ENCODE measurements around the gene KIRREL1.

The KIRREL1 gene

GRCh38 chr1:158035976-158036583 lies 42.6 kb downstream of the KIRREL1 start:
- no peak for DNase-seq (ENCODE audit: low read depth)

GRCh38 chr1:158037008-158037865 lies 43.8 kb downstream of the KIRREL1 start:
- no peak for DNase-seq (ENCODE audit: low read depth)

DNA sequence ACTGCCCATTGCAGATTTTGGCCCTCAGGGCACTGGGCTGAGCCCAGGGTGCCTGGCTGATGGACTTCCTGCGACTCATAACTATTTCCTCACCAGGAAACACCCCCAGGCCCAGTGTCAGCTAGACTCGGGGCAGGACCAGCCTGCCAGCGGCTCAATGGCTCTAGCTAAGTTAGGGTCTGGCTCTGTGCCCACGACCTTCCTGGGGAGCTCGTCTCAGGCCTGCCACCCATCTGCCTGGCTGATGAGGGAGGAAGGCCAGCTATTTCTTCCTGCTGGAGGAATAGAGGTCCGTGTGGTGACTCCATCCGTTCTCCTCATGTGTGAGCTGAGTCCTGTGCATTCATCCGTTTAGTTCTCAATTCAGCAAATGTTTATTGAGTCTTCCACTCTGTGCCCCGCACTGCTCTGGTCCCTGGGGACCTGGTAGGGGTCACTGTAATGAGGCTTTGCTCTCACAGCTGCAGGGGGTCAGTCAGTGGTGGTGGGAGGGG lies 44.5 kb downstream of the KIRREL1 start:
- DNase-seq (ENCODE audit: low read depth): no peak

- no peak for DNase-seq (ENCODE audit: low read depth)
Observed at GRCh38 chr1:158038793-158039192, 45.3 kb downstream of the KIRREL1 start.

DNA sequence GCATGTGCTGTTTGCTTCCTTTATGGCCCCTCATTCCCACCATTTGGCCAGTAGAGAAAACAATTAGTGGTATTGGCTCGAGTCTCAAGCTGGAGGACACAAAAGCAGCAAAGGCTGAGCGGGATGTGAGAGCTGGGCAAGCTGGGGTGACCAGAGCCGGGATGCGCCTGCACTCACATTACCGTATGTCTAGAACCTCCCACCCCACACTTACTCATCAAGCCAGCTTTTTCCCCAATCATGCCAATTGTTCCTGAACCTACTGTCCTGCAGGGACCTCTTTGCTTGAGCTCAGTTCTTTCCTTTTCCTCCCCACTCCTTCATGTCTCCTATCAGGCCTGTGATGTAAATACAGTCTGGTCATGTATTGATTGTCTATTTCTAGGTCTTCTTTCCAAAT lies 45.9 kb downstream of the KIRREL1 start:
- no peak for DNase-seq (ENCODE audit: low read depth)

- DNase-seq (ENCODE audit: low read depth): no peak
Observed at GRCh38 chr1:158040323-158040722, 46.9 kb downstream of the KIRREL1 start.

GRCh38 chr1:158043232-158043631 lies 49.8 kb downstream of the KIRREL1 start:
- DNase-seq (ENCODE audit: low read depth): no peak

- DNase-seq (ENCODE audit: low read depth): peak; percentile 80
Observed at GRCh38 chr1:158045639-158046038, 52.2 kb downstream of the KIRREL1 start.

DNA sequence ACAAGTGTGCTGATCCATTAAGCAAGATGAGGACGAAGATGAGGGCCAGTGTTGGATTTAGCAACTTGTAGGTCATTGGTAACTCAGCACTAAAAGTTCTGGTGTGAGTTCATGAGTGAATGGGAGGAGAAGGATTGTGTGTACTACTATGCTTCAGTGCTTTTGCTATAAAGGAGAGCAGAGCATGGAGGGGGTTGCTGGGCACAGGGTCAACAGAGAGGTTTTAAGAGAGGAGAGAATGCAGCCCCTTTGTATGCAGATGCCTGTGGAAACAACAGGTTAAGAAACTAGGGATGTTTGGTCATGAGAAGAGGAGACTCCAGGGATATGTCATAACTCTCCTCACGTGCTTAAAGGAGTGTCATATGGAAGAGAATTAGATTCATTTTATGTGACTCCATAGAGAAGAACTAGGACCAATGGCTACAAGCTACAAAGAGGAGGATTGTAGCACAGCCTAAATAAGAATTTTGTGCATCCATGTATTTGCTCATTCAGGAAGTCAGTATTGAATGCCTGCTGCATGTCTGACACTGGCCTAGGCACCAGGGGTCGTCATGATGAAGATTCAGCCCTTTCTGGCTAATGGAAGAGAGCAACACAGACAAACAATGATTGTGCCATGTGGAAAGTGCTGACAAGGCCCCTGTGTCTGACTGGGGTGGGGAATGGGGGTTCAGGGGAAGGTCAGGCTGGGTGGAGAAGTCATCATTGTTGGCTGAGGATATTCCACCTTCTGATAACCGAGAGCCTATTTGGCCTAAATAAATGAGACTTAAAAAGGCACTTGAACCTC lies 53.5 kb downstream of the KIRREL1 start:
- no peak for DNase-seq (ENCODE audit: low read depth)

DNA sequence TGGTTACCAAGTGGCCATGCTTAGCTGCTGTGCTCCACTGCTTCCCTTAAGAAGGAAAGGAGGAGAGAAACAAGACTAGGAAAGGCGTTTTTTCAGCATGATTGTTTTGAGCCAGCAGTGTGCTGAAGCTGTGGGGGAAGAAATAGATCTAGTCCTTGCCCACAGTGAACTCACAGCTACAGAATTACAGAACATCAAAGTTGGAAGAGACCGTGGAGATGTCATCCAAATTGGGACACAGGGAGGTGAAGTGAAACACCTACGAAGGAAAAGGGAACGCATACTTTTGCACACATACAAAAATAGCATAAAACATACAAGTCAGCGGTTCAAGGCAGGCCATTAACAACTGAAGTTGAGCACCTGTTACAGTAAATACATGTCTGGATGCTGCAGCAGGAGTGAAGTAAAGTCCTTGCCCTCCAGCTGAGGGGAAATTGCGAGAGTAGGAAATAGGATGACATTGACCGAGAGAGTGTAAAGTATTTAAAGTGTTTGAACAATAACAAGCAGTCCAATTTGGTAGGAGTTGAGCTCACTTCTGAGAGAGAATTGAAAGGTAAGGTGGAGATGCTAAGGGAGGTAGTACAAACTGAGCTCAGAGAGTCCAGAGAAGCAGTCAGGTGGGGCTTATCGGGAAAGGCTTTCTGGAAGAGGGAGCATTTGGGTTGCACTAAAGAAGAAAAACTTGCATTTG lies 55.1 kb downstream of the KIRREL1 start:
- no peak for DNase-seq (ENCODE audit: low read depth)

DNA sequence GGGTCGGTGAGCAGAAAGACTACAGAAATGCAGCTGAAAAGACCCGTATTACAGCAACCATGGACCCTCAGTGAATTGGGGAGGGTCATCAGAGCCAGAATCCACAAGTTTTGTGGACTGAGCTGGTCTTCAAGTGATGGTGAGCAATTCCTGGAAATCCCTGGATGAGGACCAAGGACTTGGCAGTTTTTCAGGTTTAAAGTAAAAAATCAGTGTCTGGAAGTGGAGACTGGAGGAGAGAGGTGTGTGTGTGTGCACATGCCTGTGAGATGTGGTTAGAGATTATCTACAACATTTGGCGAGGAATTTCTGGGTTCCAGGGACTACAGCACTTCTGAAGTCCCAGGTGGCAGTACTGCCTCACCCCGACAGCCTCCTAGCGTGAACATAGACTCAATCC lies 56.4 kb downstream of the KIRREL1 start:
- DNase-seq (ENCODE audit: low read depth): no peak

DNA sequence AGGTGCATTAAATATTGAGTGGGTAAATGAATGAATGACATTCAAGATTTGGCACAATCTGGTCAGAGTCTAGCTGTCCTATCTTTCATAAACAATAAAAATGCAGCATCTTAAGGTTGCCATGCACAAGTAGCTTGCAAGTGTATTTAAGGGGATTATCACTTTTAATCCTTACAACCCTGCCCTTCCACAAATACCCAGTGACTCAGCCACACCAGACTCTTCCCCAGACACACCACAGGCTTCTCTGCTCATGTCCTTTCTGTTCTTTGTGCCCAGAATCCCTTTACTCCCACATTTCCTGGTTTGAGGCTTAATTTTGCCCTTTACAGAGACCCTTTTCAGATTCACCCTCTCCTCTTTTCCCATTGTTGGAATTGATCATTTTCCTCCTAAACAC lies 59.8 kb downstream of the KIRREL1 start:
- DNase-seq (ENCODE audit: low read depth): no peak

GRCh38 chr1:158054721-158055120 lies 61.3 kb downstream of the KIRREL1 start:
- no peak for DNase-seq (ENCODE audit: low read depth)

- no peak for DNase-seq (ENCODE audit: low read depth)
Observed at GRCh38 chr1:158055854-158056253, 62.4 kb downstream of the KIRREL1 start.

- no peak for DNase-seq (ENCODE audit: low read depth)
Observed at GRCh38 chr1:158056498-158056897, 63.1 kb downstream of the KIRREL1 start.

- no peak for DNase-seq (ENCODE audit: low read depth)
Observed at GRCh38 chr1:158058237-158058985, 65.0 kb downstream of the KIRREL1 start.

- DNase-seq (ENCODE audit: low read depth): no peak
Observed at GRCh38 chr1:158059984-158060383, 66.5 kb downstream of the KIRREL1 start.

DNA sequence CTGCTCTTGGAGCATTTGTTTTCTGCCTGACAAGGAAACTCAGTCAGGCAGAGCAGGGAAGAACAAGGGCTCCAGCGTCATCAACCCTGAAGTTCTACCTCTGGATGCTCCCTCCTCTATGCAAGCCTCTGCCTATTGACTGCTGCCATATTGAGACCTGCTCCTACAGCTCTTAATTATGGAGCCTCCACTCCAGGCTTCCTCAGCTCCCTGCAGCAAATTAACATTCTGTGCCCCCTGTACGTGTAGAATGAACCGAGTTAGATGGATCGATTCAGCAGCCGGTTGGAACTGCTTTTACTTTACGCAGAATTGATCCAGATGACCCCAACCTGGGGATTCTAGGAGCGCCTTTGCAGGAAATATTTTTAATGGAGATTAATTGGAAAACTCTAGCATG lies 68.7 kb downstream of the KIRREL1 start:
- DNase-seq (ENCODE audit: low read depth): no peak

DNA sequence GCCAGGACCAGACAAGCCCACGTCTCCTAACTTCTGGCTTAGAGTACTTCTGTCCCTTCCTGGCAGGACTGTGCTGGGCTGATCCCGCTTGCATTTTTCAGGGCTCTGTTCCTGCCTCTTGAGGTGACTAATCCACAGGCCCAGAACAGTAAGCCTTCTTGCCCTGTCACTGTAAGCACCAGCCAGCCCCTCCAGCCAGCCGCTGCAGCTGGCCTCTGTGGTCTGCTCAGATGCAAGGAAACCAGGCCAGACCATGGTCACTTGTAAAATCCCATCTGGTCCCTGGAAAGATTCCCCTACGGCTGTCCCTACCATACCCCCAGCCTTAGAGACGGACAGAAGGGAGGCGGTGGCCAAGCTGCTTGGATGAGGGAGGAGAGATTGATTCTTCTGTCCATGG lies 74.2 kb downstream of the KIRREL1 start:
- DNase-seq (ENCODE audit: low read depth): peak; percentile 39

- DNase-seq (ENCODE audit: low read depth): no peak
Observed at GRCh38 chr1:158068918-158069317, 75.5 kb downstream of the KIRREL1 start.

- DNase-seq (ENCODE audit: low read depth): no peak
Observed at GRCh38 chr1:158071138-158071537, 77.7 kb downstream of the KIRREL1 start.

Data from GM04503 (cell line).